ENCODE measurements around the gene DRD2. TPM values are rescaled to one million over a fixed set of nuclear protein-coding genes. Genes with fewer than 3 reads are reported as not detected.

DRD2 gene
- total RNA-seq, 1 donor from 2014 or later: 7.5 TPM

GRCh38 chr11:113467545-113467944, 7.7 kb downstream of the DRD2 start:
- H3K4me1 Mint-ChIP-seq: no peaks in the 10 kb centered on the region
- H3K36me3 Mint-ChIP-seq: no peaks in the 10 kb centered on the region
- no peak overlapping the region for H3K27ac Mint-ChIP-seq
- no peak for DNase-seq (ENCODE audit: low spot score in 2 of 2, unreplicated experiment in 2 of 2)
- TF ChIP-seq CTCF (IDR thresholded peaks at IDR 0.05; ENCODE audit: unreplicated experiment): no peak
- no peak overlapping the region for H3K4me3 Mint-ChIP-seq
- H3K9me3 Mint-ChIP-seq: no peaks in the 10 kb centered on the region
- peaks cover 81% of the 10 kb centered on the region for H3K27me3 Mint-ChIP-seq (ENCODE audit: low read depth)

- no peaks in the 10 kb centered on the region for H3K9me3 Mint-ChIP-seq
- peaks cover 79% of the 10 kb centered on the region for H3K27me3 Mint-ChIP-seq (ENCODE audit: low read depth)
- no peak overlapping the region for H3K27ac Mint-ChIP-seq
- H3K36me3 Mint-ChIP-seq: no peaks in the 10 kb centered on the region
- no peak overlapping the region for H3K4me3 Mint-ChIP-seq
- DNase-seq (ENCODE audit: low spot score in 2 of 2, unreplicated experiment in 2 of 2): no peak
- no peaks in the 10 kb centered on the region for H3K4me1 Mint-ChIP-seq
- no peak for TF ChIP-seq CTCF (IDR thresholded peaks at IDR 0.05; ENCODE audit: unreplicated experiment)
Measured at GRCh38 chr11:113465786-113466185, 9.4 kb downstream of the DRD2 start.

GRCh38 chr11:113464416-113464815, 10.8 kb downstream of the DRD2 start:
- Mint-ChIP-seq H3K27ac (no peak overlapping the region), H3K27me3 (ENCODE audit: low read depth) (peaks cover 74% of the 10 kb centered on the region), H3K9me3 (no peaks in the 10 kb centered on the region), H3K36me3 (no peaks in the 10 kb centered on the region), H3K4me1 (no peaks in the 10 kb centered on the region), H3K4me3 (no peak overlapping the region)
- DNase-seq (ENCODE audit: low spot score in 2 of 2, unreplicated experiment in 2 of 2): no peak
- no peak for TF ChIP-seq CTCF (IDR thresholded peaks at IDR 0.05; ENCODE audit: unreplicated experiment)

- Mint-ChIP-seq H3K27me3 (ENCODE audit: low read depth) (peaks cover 75% of the 10 kb centered on the region), H3K27ac (no peak overlapping the region), H3K4me1 (no peaks in the 10 kb centered on the region), H3K4me3 (no peak overlapping the region), H3K9me3 (no peaks in the 10 kb centered on the region), H3K36me3 (no peaks in the 10 kb centered on the region)
- no peak for DNase-seq (ENCODE audit: low spot score in 2 of 2, unreplicated experiment in 2 of 2)
- TF ChIP-seq CTCF (IDR thresholded peaks at IDR 0.05; ENCODE audit: unreplicated experiment): no peak
Measured at GRCh38 chr11:113462830-113463229, 12.4 kb downstream of the DRD2 start.

- H3K27me3 Mint-ChIP-seq (ENCODE audit: low read depth): peaks cover 67% of the 10 kb centered on the region
- H3K4me1 Mint-ChIP-seq: no peaks in the 10 kb centered on the region
- no peak overlapping the region for H3K4me3 Mint-ChIP-seq
- no peak for TF ChIP-seq CTCF (IDR thresholded peaks at IDR 0.05; ENCODE audit: unreplicated experiment)
- DNase-seq (ENCODE audit: low spot score in 2 of 2, unreplicated experiment in 2 of 2): no peak
- H3K36me3 Mint-ChIP-seq: no peaks in the 10 kb centered on the region
- H3K9me3 Mint-ChIP-seq: no peaks in the 10 kb centered on the region
- H3K27ac Mint-ChIP-seq: no peak overlapping the region
Measured at GRCh38 chr11:113461639-113462038, 13.6 kb downstream of the DRD2 start.

GRCh38 chr11:113460469-113460868, 14.7 kb downstream of the DRD2 start:
- DNase-seq (ENCODE audit: low spot score in 2 of 2, unreplicated experiment in 2 of 2): no peak
- Mint-ChIP-seq H3K36me3 (no peaks in the 10 kb centered on the region), H3K4me1 (no peaks in the 10 kb centered on the region), H3K27ac (no peak overlapping the region), H3K27me3 (ENCODE audit: low read depth) (peaks cover 56% of the 10 kb centered on the region), H3K9me3 (no peaks in the 10 kb centered on the region), H3K4me3 (no peak overlapping the region)
- TF ChIP-seq CTCF (IDR thresholded peaks at IDR 0.05; ENCODE audit: unreplicated experiment): no peak
